ENCODE measurements around the gene PPP1R27. TPM values are rescaled to one million over a fixed set of nuclear protein-coding genes. Genes with fewer than 3 reads are reported as not detected.

The PPP1R27 gene
- total and polyA plus RNA-seq, 9 of the 15 experiments (the other 6 are each of a cell fraction or from before 2014, with no cell fraction given), result 0.29 to 6.9 (median 1.5) TPM; not detected in 2

DNA sequence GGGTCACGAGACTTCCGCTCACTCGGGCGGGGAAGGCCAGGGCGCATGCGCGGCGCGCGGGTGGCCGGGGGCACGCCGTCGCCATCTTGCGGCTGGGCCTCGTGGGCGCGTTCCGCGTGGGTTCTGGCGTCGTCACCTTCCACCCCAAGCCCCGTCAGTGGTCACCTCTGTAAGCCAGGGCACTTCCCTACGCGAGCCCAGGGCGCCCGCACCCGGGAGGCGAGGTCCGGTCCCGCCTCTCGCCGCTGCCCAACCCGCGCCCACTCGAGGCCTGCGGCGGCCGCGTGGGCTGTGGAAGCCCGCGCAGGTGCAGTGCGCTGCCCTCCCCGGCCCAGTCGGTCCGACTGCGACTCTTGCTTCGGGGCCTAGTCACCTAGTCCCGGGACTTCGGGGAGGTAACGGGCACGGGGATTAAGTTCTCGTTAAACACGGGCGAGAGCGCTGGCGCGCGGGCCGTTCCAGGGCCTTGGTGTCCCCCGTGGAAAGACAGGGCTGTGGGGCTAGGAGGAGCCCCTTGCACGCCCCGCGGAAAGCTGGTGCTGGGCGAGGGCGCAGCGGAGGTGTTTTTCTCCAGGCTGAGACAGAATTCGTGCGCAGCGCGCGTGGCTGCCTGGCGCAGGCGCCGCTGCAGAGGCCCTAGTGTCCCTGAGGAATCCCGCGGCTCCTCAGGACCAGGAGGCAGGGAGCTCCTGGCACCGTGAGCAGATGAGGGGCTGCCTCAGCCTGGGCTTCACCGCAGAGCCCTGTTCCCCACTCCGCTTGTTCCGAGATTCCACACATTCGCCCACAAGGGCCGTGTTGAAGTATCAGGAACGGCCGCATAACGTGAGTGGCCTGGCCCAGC is 36.8 kb upstream of the PPP1R27 start (continued):
- TF ChIP-seq, protein P1, sequence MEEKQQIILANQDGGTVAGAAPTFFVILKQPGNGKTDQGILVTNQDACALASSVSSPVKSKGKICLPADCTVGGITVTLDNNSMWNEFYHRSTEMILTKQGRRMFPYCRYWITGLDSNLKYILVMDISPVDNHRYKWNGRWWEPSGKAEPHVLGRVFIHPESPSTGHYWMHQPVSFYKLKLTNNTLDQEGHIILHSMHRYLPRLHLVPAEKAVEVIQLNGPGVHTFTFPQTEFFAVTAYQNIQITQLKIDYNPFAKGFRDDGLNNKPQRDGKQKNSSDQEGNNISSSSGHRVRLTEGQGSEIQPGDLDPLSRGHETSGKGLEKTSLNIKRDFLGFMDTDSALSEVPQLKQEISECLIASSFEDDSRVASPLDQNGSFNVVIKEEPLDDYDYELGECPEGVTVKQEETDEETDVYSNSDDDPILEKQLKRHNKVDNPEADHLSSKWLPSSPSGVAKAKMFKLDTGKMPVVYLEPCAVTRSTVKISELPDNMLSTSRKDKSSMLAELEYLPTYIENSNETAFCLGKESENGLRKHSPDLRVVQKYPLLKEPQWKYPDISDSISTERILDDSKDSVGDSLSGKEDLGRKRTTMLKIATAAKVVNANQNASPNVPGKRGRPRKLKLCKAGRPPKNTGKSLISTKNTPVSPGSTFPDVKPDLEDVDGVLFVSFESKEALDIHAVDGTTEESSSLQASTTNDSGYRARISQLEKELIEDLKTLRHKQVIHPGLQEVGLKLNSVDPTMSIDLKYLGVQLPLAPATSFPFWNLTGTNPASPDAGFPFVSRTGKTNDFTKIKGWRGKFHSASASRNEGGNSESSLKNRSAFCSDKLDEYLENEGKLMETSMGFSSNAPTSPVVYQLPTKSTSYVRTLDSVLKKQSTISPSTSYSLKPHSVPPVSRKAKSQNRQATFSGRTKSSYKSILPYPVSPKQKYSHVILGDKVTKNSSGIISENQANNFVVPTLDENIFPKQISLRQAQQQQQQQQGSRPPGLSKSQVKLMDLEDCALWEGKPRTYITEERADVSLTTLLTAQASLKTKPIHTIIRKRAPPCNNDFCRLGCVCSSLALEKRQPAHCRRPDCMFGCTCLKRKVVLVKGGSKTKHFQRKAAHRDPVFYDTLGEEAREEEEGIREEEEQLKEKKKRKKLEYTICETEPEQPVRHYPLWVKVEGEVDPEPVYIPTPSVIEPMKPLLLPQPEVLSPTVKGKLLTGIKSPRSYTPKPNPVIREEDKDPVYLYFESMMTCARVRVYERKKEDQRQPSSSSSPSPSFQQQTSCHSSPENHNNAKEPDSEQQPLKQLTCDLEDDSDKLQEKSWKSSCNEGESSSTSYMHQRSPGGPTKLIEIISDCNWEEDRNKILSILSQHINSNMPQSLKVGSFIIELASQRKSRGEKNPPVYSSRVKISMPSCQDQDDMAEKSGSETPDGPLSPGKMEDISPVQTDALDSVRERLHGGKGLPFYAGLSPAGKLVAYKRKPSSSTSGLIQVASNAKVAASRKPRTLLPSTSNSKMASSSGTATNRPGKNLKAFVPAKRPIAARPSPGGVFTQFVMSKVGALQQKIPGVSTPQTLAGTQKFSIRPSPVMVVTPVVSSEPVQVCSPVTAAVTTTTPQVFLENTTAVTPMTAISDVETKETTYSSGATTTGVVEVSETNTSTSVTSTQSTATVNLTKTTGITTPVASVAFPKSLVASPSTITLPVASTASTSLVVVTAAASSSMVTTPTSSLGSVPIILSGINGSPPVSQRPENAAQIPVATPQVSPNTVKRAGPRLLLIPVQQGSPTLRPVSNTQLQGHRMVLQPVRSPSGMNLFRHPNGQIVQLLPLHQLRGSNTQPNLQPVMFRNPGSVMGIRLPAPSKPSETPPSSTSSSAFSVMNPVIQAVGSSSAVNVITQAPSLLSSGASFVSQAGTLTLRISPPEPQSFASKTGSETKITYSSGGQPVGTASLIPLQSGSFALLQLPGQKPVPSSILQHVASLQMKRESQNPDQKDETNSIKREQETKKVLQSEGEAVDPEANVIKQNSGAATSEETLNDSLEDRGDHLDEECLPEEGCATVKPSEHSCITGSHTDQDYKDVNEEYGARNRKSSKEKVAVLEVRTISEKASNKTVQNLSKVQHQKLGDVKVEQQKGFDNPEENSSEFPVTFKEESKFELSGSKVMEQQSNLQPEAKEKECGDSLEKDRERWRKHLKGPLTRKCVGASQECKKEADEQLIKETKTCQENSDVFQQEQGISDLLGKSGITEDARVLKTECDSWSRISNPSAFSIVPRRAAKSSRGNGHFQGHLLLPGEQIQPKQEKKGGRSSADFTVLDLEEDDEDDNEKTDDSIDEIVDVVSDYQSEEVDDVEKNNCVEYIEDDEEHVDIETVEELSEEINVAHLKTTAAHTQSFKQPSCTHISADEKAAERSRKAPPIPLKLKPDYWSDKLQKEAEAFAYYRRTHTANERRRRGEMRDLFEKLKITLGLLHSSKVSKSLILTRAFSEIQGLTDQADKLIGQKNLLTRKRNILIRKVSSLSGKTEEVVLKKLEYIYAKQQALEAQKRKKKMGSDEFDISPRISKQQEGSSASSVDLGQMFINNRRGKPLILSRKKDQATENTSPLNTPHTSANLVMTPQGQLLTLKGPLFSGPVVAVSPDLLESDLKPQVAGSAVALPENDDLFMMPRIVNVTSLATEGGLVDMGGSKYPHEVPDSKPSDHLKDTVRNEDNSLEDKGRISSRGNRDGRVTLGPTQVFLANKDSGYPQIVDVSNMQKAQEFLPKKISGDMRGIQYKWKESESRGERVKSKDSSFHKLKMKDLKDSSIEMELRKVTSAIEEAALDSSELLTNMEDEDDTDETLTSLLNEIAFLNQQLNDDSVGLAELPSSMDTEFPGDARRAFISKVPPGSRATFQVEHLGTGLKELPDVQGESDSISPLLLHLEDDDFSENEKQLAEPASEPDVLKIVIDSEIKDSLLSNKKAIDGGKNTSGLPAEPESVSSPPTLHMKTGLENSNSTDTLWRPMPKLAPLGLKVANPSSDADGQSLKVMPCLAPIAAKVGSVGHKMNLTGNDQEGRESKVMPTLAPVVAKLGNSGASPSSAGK (IDR thresholded peaks at IDR 0.05), result peak; percentile 93
- no peak for TF ChIP-seq NR4A1 (CRISPR knock-in tag; IDR thresholded peaks at IDR 0.05)
- TF ChIP-seq NR4A1 (tag; IDR thresholded peaks at IDR 0.05), result peak; percentile 89
- no peak for TF ChIP-seq U2AF2 (optimal IDR thresholded peaks at IDR 0.05; ENCODE audit: low read depth, low read length)
- no peak for TF ChIP-seq HDGF (IDR thresholded peaks at IDR 0.05)
- TF ChIP-seq, protein P2, sequence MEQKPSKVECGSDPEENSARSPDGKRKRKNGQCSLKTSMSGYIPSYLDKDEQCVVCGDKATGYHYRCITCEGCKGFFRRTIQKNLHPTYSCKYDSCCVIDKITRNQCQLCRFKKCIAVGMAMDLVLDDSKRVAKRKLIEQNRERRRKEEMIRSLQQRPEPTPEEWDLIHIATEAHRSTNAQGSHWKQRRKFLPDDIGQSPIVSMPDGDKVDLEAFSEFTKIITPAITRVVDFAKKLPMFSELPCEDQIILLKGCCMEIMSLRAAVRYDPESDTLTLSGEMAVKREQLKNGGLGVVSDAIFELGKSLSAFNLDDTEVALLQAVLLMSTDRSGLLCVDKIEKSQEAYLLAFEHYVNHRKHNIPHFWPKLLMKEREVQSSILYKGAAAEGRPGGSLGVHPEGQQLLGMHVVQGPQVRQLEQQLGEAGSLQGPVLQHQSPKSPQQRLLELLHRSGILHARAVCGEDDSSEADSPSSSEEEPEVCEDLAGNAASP (IDR thresholded peaks at IDR 0.05), result no peak
- TF ChIP-seq, protein P3, sequence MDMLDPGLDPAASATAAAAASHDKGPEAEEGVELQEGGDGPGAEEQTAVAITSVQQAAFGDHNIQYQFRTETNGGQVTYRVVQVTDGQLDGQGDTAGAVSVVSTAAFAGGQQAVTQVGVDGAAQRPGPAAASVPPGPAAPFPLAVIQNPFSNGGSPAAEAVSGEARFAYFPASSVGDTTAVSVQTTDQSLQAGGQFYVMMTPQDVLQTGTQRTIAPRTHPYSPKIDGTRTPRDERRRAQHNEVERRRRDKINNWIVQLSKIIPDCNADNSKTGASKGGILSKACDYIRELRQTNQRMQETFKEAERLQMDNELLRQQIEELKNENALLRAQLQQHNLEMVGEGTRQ (CRISPR knock-in tag; IDR thresholded peaks at IDR 0.05), result peak; percentile 73
- no peak for TF ChIP-seq PYGO2 (tag; IDR thresholded peaks at IDR 0.05)
- TF ChIP-seq, protein P4, sequence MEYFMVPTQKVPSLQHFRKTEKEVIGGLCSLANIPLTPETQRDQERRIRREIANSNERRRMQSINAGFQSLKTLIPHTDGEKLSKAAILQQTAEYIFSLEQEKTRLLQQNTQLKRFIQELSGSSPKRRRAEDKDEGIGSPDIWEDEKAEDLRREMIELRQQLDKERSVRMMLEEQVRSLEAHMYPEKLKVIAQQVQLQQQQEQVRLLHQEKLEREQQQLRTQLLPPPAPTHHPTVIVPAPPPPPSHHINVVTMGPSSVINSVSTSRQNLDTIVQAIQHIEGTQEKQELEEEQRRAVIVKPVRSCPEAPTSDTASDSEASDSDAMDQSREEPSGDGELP (CRISPR knock-in tag; IDR thresholded peaks at IDR 0.05; ENCODE audit: borderline replicate concordance), result peak; percentile 63; the same call in 1 of the 2 replicates
- TF ChIP-seq ZNF282 (CRISPR knock-in tag; IDR thresholded peaks at IDR 0.05), result no peak; the same call in 1 of the 2 replicates
- TF ChIP-seq KAT8 (IDR thresholded peaks at IDR 0.05; ENCODE audit: low read depth), result no peak
- 0 out of 2 replicates have a peak, but pooled peaks have one; percentile 38 for TF ChIP-seq PML (IDR thresholded peaks at IDR 0.05; ENCODE audit: low read length)
- peak in 1 of 2 experiments; percentile 94; a peak in 3 of 4 replicates for TF ChIP-seq NONO (IDR thresholded peaks at IDR 0.05; ENCODE audit: low read depth in 2 of 2, low read length in 1 of 2)
